Type B pancreatic cell (in vitro differentiated cells): ENCODE data around the gene ADGRF1. TPM values are rescaled to one million over a fixed set of nuclear protein-coding genes. Genes with fewer than 3 reads are reported as not detected.
A peak's percentile ranks its signal among the peaks of the same experiment; 100 is the strongest.

Experiments
- DNase-seq: peaks from one replicate; pipeline ENCODE4 v3.0.0; 2021; ENCODE audit warnings: mixed read lengths; ENCODE audit not compliant: unreplicated experiment; ENCODE audit errors: extremely low spot score
- H3K27ac Mint-ChIP-seq: 2 replicates; pipeline ENCODE4 v1.8.0; 2021; ENCODE audit warnings: mild to moderate bottlenecking, mixed read lengths
- H3K27me3 Mint-ChIP-seq: 2 replicates; pipeline ENCODE4 v1.8.0; 2021; ENCODE audit warnings: mixed read lengths
- H3K36me3 Mint-ChIP-seq: 2 replicates; pipeline ENCODE4 v1.8.0; 2021; ENCODE audit warnings: mixed read lengths
- H3K4me1 Mint-ChIP-seq: one replicate; pipeline ENCODE4 v1.8.0; 2021; ENCODE audit warnings: mixed read lengths; ENCODE audit not compliant: unreplicated experiment
- H3K4me3 Mint-ChIP-seq: 2 replicates; pipeline ENCODE4 v1.8.0; 2021; ENCODE audit warnings: mild to moderate bottlenecking, mixed read lengths
- H3K9me3 Mint-ChIP-seq: 2 replicates; pipeline ENCODE4 v1.8.0; 2021; ENCODE audit warnings: mixed read lengths
- total RNA-seq: library from RNA; stranded (reverse); gene quantifications from 2 replicates; pipeline ENCODE4 v1.2.1, GENCODE V29; 2021; ENCODE audit warnings: low replicate concordance
- TF ChIP-seq, protein P1 (sequence below): fragments of 200-600 bp; sonication (generic); conservative IDR thresholded peaks from 2 replicates; pipeline ENCODE4 v1.5.0; 2021; ENCODE audit warnings: antibody characterized with exemption, mild to moderate bottlenecking

ADGRF1 gene
- total RNA-seq, 1 donor from 2014 or later, result 20.0 TPM

DNA sequence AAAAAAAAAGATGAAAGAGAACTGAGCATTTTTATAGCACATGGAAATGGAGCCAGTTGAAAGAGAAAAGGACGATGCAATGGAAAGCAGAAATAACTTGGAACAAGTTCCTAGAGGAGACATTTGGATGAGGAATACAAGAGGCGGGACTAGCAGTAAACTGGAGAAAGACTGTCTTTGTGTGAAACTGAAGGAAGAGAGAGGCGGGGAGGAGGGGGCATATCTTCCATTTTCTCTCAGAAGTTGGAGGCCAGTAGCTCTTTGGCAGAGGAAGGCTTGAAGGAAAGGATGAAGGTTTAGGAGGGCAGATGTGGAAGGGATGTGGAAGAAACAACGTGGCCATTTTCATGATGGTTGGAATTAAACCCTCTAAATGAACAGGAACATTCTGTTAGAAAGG lies 33.0 kb upstream of the ADGRF1 start:
- TF ChIP-seq, protein P1, sequence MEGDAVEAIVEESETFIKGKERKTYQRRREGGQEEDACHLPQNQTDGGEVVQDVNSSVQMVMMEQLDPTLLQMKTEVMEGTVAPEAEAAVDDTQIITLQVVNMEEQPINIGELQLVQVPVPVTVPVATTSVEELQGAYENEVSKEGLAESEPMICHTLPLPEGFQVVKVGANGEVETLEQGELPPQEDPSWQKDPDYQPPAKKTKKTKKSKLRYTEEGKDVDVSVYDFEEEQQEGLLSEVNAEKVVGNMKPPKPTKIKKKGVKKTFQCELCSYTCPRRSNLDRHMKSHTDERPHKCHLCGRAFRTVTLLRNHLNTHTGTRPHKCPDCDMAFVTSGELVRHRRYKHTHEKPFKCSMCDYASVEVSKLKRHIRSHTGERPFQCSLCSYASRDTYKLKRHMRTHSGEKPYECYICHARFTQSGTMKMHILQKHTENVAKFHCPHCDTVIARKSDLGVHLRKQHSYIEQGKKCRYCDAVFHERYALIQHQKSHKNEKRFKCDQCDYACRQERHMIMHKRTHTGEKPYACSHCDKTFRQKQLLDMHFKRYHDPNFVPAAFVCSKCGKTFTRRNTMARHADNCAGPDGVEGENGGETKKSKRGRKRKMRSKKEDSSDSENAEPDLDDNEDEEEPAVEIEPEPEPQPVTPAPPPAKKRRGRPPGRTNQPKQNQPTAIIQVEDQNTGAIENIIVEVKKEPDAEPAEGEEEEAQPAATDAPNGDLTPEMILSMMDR, result no peak
- H3K4me3 Mint-ChIP-seq, result no peak overlapping the region
- H3K27ac Mint-ChIP-seq, result no peak overlapping the region
- H3K4me1 Mint-ChIP-seq, result peaks cover 21% of the 10 kb centered on the region
- no peak for DNase-seq
- no peaks in the 10 kb centered on the region for H3K36me3 Mint-ChIP-seq
- H3K27me3 Mint-ChIP-seq, result no peaks in the 10 kb centered on the region
- H3K9me3 Mint-ChIP-seq, result no peaks in the 10 kb centered on the region

DNA sequence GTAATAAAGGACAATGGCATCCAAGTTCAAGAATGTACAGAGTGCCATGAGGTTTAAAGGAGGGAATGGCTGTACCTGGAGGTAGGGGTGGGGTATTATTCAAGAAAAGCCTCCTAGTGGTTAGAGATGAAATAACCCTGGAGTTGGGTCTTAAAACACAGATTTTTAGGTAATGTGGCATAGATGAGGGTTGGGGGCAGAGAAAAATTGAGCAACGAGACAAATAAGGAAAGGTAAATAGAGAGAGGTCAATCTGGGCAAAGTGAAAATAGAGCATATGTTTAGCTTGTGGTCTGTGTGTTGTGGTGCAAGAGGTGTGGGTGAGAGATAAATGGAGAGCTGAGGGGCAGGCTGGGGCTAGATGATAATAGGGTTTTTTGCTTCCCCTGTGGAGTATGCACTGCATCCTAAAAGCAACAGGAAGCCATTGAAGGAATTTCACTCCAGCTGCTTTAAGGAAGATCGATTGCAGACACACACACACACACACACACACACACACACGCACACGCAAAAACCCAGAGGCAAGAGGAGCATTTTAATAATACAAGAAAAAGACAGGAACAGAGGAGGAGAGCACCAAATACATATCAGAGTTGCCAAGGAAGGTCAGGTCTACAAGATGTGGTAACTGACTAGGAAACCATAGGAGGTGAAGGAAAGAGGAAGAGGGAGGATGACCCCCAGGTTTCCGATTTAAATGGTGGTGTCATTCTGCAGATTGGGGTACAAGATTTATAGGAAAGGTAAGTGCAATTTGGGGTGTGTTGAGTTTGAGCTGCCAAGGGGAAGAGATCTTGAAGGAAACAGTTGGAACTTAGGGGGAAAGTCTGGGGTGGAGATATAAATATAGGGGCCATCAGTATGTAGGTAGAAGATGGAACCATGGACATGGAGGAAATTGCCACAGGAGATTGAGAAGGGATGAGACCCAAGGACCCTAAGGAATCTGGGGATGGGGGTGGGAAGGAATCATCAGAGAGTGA lies 31.3 kb upstream of the ADGRF1 start:
- no peak overlapping the region for H3K4me3 Mint-ChIP-seq
- TF ChIP-seq, protein P1, result peak; percentile 62
- no peaks in the 10 kb centered on the region for H3K27me3 Mint-ChIP-seq
- no peak overlapping the region for H3K27ac Mint-ChIP-seq
- no peaks in the 10 kb centered on the region for H3K36me3 Mint-ChIP-seq
- H3K4me1 Mint-ChIP-seq, result peaks cover 21% of the 10 kb centered on the region
- no peak for DNase-seq
- H3K9me3 Mint-ChIP-seq, result no peaks in the 10 kb centered on the region

DNA sequence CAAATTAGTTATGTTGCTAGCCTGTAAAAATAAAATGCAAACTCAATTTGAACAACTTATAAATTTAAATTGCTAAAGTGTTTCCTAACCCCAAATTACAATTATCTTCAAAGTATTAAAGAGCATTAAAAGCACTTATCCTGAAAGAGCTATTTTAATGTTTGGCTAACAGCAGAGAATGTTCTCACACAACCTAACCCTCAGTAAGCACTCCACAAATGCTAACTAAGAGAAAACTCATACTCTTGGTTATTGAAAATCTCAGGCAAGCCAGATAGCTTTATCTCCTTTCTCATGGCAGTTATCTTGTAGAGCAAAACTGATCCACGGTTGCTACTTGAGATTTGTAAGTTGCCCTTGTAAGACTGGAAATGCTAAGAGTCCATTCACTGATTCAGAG lies 30.5 kb upstream of the ADGRF1 start:
- no peak for DNase-seq
- Mint-ChIP-seq H3K27me3 (no peaks in the 10 kb centered on the region), H3K4me1 (peaks cover 21% of the 10 kb centered on the region), H3K27ac (no peak overlapping the region), H3K9me3 (no peaks in the 10 kb centered on the region), H3K4me3 (no peak overlapping the region), H3K36me3 (no peaks in the 10 kb centered on the region)
- TF ChIP-seq, protein P1, result no peak

DNA sequence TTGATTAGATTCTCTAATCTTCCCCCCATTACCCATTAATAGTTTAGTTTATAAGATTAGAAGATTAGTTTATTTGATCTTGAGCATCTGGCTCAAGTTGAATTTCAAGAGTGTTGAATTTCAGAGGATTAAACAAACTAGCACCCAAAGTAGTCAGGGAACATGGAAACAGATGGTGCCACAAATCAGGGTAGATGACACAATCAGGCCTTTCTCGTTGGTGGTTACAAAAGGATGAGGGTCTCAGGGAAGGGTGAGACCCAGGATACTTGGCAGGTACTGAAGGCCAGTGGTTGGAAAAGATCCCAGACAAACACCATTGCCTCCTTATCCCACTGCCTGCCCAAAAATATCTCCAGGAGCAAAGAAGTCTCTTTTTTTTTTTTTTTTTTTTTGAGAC lies 29.5 kb upstream of the ADGRF1 start:
- Mint-ChIP-seq H3K4me3 (no peak overlapping the region), H3K27me3 (no peaks in the 10 kb centered on the region), H3K36me3 (no peaks in the 10 kb centered on the region), H3K27ac (no peak overlapping the region), H3K4me1 (peaks cover 15% of the 10 kb centered on the region), H3K9me3 (no peaks in the 10 kb centered on the region)
- TF ChIP-seq, protein P1, result no peak
- no peak for DNase-seq

DNA sequence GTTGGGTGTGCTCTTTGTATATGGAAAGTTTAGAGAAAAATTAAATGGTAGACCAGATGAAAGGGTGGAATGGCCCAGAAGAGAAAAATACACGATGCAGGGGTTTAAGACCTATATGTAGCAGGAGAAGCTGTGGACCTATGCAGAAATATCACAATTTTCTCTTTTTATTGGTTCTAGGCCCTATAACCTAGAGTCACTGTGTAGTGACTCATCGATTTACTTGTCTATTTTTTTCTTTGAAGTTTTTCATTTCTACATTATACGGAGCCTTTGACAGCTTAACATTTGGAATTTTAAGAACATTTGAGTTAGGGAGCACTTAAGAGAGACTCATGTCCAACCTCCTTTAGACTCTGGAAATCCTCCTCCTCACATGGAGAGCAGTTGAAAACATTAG lies 28.3 kb upstream of the ADGRF1 start:
- H3K36me3 Mint-ChIP-seq, result peaks cover under 1% of the 10 kb centered on the region
- TF ChIP-seq, protein P1, result no peak
- no peak overlapping the region for H3K27ac Mint-ChIP-seq
- H3K4me3 Mint-ChIP-seq, result no peak overlapping the region
- H3K9me3 Mint-ChIP-seq, result no peaks in the 10 kb centered on the region
- H3K4me1 Mint-ChIP-seq, result peaks cover 4% of the 10 kb centered on the region
- H3K27me3 Mint-ChIP-seq, result no peaks in the 10 kb centered on the region
- no peak for DNase-seq
